ENCODE data around the gene GRK3.

The GRK3 gene

GRCh38 chr22:25711491-25711890, 147.0 kb downstream of the GRK3 start:
- H3K4me3 ChIP-seq (ENCODE audit: low read length), result no peak overlapping the region
- no peak for DNase-seq (ENCODE audit: low read depth, low spot score)

- H3K4me3 ChIP-seq (ENCODE audit: low read length), result no peak overlapping the region
- DNase-seq (ENCODE audit: low read depth, low spot score), result no peak
Observed at GRCh38 chr22:25712661-25713400, 148.4 kb downstream of the GRK3 start.

DNA sequence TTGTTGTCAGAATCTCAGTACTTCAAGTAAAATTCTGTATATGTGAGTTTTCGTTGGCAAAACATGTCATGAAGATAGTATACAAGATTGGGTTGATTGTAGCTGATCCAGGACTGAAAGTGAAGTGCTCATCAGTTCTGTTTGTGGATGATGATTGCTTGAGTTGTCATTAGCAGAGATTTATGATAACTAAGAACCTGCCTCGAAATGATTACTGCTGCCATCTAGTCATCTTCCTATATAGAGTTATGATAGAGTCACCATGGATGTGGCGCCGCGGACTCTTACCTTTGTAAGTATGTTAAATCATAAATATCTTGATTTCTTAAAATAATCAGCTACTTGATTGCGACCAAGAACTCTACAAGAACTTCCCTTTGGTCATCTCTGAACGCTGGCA, 149.6 kb downstream of the GRK3 start:
- no peak overlapping the region for H3K4me3 ChIP-seq (ENCODE audit: low read length)

GRCh38 chr22:25714739-25715138, 150.3 kb downstream of the GRK3 start:
- no peak overlapping the region for H3K4me3 ChIP-seq (ENCODE audit: low read length)
- no peak for DNase-seq (ENCODE audit: low read depth, low spot score)

More for the DNA sequence above, 149.6 kb downstream of the GRK3 start:
- no peak for DNase-seq (ENCODE audit: low read depth, low spot score)

DNA sequence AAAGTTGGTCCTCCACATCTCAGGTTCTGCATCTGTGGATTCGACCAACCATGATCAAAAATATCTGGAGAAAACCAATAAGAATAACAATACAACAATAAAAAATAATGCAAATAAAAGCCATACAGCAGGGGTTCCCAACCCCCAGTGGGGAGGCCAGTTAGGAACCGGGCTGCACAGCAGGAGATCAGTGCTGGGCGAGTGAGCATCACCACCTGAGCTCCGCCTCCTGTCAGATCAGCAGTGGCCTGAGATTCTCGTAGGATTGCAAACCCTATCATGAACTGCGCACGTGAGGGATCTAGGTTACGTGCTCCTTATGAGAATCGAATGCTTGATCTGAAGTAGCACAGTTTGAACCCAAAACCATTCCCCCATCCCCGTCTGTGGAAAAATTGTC, 152.2 kb downstream of the GRK3 start:
- H3K4me3 ChIP-seq (ENCODE audit: low read length), result no peak overlapping the region
- DNase-seq (ENCODE audit: low read depth, low spot score), result no peak

GRCh38 chr22:25718135-25718840, 153.8 kb downstream of the GRK3 start:
- DNase-seq (ENCODE audit: low read depth, low spot score), result no peak
- H3K4me3 ChIP-seq (ENCODE audit: low read length), result no peak overlapping the region

- H3K4me3 ChIP-seq (ENCODE audit: low read length), result no peak overlapping the region
- DNase-seq (ENCODE audit: low read depth, low spot score), result no peak
Observed at GRCh38 chr22:25722223-25722622, 157.7 kb downstream of the GRK3 start.

- no peak for DNase-seq (ENCODE audit: low read depth, low spot score)
- H3K4me3 ChIP-seq (ENCODE audit: low read length), result no peak overlapping the region
Observed at GRCh38 chr22:25722626-25723025, 158.2 kb downstream of the GRK3 start.

DNA sequence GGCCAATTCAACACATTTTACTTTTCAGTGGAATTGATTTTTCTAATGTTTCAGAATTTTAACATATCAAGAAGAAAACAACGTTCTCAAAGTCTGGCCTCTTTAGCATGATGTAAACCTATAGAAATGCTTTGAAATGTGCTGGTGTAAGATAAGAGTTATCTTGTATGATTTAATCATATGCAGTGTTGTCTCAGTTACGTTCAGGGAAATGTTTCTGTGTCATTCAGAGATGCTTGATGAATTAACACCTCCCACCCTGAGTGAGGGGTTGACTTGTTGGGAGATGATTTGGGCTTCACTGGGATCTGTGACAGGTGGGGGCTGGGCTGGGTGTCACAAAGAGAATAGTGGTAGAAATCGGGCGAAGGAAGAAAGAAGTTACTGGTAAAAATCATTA, 161.8 kb downstream of the GRK3 start:
- no peak overlapping the region for H3K4me3 ChIP-seq (ENCODE audit: low read length)
- no peak for DNase-seq (ENCODE audit: low read depth, low spot score)

DNA sequence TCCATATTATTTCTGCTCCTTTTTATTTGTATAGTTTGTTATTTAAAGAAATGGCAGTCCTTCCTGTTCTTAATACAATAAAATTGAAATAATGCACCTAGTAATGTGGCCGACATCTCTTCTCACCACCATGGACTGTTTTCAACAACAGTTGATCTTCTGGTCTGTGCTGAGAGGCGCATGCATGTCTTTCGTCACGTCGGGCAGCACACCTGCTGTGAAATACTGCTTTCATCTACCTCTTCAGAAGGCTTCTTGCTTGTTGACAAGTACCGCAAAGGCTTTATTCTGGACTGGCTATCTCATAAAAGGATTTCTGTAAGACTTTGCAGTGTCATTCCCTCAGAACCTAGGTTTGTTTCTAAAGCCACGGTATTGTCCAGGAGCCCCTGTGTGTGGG, 163.6 kb downstream of the GRK3 start:
- no peak for DNase-seq (ENCODE audit: low read depth, low spot score)
- H3K4me3 ChIP-seq (ENCODE audit: low read length), result no peak overlapping the region

DNA sequence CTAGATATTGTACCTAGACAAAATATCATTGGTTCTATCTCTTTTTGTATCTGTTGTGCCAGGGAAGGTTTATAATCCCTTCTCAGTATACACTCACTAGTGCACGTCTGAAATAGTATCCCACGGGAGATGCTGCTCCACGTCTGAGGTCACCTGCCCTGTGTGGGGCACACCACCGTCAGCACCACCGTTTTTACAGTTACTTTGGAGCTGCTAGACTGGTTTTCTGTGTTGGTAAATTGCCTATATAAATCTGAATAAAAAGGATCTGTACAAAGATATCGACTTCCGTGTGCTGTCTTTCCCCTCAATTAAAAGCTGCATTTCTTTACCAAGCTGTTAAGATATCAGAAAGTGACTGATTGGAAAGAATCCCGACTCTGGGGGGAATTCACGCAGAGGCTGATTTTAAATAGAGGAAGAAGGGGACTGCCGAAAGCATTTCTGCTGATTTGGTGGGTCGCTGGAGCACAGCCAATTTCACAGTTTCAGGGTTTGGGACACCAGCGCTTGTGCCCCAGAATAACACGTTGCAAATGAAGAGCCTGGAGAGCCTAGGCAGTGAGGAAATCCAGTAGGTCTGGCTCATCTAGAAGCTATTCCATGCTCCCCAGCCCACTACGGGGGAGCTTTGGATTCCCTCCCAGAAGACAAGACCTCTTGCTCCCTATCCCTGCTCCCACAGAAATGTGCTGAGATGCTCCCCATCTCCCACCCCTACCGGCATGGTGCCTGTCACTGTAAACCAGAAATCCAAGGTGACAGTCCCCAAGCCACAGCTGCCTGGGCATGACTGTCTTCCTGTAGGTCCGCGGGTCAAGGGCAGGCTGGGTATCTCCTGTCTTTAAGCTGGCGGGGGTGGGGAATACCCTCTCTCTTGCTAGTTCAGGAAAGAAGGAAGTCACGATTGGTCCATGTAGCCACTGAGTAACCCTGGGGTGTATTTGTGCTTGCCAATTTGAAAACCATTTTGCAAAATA, 164.8 kb downstream of the GRK3 start:
- no peak overlapping the region for H3K4me3 ChIP-seq (ENCODE audit: low read length)
- no peak for DNase-seq (ENCODE audit: low read depth, low spot score)

- no peak overlapping the region for H3K4me3 ChIP-seq (ENCODE audit: low read length)
Observed at GRCh38 chr22:25735650-25736049, 171.2 kb downstream of the GRK3 start.

DNA sequence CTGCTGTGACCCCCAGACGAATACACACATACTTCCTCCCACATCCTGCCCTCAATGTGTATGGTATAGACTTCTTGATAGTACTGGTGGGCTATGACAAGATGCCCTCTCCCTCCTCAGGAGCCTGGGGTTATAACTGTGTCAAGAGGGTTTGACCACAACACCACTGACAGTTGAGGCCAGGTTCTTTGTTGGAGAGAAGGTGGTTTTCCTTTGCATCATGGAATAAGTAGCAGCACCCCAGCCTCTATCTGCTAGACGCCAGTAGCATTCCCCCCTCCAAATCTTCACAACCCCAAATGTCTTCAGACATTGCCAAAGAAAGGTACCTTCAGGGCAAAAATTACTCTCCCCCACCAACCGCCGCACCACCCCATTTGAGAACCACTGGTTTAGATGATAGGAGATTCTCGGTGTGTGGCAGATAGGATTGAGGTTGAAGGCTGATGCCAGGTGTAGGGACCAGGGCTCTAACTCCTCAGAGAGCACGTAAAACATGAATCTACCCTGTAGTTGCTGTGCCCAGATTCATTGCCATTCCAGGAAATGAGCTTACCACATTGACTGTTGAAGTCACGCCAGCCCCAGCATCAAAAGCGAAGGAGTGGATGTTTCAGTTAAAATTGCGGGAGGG, 172.0 kb downstream of the GRK3 start:
- H3K4me3 ChIP-seq (ENCODE audit: low read length), result no peak overlapping the region
- peak; percentile 100 for DNase-seq (ENCODE audit: low read depth, low spot score)

More at GRCh38 chr22:25735650-25736049, 171.2 kb downstream of the GRK3 start:
- DNase-seq (ENCODE audit: low read depth, low spot score), result peak; percentile 45

DNA sequence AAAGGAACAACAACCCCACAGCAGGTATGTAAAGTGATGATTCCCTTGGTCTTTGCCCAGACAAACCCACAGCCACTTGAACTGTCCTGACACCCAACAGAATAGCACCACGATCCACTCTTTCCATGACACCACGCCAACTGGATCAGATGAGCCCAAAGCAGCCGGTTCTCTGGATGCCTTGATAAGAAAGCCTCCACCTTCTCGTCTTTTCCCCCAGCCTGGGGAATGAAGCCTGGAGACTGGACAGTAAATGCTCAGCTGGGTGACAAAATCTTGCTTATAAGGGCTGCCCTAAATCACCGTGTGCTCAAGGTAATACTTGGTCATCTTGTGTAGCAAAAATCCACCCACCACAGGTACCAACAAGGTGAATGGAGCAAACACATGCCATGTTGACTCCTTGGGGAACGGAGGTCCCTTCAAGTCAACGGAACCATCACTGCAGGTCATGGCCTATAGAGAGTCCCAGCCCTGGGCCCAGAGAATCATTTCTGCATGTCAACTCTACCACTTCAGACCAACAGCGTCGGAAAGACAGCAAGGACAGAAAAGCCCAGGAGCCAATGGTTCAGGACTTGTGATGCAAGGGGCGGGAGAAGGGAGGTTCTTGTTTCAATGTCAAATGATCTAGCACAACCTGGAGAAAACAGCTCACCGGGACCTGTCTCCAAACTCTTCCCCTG, 175.3 kb downstream of the GRK3 start:
- DNase-seq (ENCODE audit: low read depth, low spot score), result no peak
- no peak overlapping the region for H3K4me3 ChIP-seq (ENCODE audit: low read length)

- DNase-seq (ENCODE audit: low read depth, low spot score), result no peak
- no peak within 1 kb of the TSS for H3K4me3 ChIP-seq (ENCODE audit: low read length)
Observed at GRCh38 chr22:25741692-25742626, 177.5 kb downstream of the GRK3 start, which contains the start of gene MYO18B. Gene MYO18B (plus strand): TSS chr22:25742188. CDS start chr22:25761093, 18,905 bp downstream.

GRCh38 chr22:25742918-25743708, 178.6 kb downstream of the GRK3 start:
- no peak for DNase-seq (ENCODE audit: low read depth, low spot score)
- H3K4me3 ChIP-seq (ENCODE audit: low read length), result no peak overlapping the region

DNA sequence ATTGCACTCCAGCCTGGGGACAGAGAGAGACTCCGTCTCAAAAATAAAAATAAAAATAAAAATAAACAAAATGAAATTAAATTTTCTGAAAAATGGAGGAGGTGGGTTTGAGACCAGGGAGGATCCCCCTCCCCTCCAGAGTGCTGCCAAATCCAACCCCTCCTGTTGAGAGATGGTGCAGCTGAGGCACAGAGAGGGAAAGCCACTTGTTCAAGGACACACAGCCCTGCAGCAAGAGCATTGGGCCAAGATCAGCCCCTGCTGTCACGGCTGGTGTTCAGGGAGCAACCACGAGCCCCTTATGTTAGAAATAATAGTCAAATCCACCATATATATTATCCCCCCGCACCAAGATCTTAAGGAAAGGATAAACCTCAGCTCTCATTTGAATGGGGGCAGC, 180.2 kb downstream of the GRK3 start:
- DNase-seq (ENCODE audit: low read depth, low spot score), result no peak
- no peak overlapping the region for H3K4me3 ChIP-seq (ENCODE audit: low read length)
